Measurements from ENCODE around the gene MFAP4.

DNA sequence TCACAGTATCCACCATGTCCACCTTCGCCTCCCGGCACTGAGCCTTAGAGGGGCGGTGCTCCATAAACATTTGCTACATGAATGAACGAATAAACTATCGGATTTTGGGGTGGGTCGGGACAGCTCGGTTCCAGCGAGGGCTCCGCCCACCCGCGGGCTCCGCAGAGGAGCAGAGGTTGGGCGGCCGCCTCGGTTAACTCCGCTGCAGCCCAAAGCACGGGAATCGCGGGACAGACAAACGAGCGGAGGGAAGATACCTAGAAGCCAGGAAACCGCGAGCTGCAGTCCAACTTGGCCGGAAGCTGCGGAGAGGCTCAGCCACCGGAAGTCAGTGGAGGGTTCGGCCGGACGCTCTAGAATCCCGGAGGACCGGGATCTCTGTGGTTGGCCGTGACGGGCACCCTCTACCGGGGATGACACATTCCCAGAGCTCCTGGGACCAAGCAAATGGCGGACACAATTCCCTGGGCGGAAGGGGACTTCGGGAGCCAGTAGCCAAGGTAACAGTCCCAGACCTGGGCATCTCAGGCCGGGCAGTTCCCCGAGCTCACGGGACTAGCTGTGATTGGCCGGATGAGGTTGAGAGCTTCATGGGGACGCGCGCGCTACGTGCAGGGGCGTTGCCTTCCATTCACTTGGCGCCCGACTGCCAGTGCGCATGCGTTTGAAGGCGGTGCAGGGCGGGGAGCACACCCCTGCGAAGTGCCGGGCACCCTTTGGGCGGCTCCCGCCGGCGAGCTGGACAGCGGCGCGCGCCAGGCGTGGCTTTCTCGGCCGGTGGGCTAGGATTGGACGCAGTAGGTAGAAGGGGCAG, 9.2 kb downstream of the MFAP4 start:
- TF ChIP-seq, protein P1, sequence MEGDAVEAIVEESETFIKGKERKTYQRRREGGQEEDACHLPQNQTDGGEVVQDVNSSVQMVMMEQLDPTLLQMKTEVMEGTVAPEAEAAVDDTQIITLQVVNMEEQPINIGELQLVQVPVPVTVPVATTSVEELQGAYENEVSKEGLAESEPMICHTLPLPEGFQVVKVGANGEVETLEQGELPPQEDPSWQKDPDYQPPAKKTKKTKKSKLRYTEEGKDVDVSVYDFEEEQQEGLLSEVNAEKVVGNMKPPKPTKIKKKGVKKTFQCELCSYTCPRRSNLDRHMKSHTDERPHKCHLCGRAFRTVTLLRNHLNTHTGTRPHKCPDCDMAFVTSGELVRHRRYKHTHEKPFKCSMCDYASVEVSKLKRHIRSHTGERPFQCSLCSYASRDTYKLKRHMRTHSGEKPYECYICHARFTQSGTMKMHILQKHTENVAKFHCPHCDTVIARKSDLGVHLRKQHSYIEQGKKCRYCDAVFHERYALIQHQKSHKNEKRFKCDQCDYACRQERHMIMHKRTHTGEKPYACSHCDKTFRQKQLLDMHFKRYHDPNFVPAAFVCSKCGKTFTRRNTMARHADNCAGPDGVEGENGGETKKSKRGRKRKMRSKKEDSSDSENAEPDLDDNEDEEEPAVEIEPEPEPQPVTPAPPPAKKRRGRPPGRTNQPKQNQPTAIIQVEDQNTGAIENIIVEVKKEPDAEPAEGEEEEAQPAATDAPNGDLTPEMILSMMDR (IDR thresholded peaks at IDR 0.05), result peak in 1 of 3 donors; percentile 32
- peak; percentile 22 for TF ChIP-seq POLR2A (IDR thresholded peaks at IDR 0.05)
